Stimulated activated CD4-positive, alpha-beta T cell treated with anti-CD3 and anti-CD28 coated beads, Interleukin-15, amount 100 ng/mL, for 24 hours (primary cell): Measurements from ENCODE around the gene BCAN.

ENCODE experiments used
- DNase-seq: peaks from one replicate; pipeline ENCODE4 v3.0.0-alpha.2; 2020

The BCAN gene

GRCh38 chr1:156644640-156645039 is 2.7 kb downstream of the BCAN start:
- no peak for DNase-seq

- DNase-seq, result no peak
Measured at GRCh38 chr1:156645056-156645455, 3.1 kb downstream of the BCAN start.

GRCh38 chr1:156645666-156646065 is 3.7 kb downstream of the BCAN start:
- no peak for DNase-seq

GRCh38 chr1:156646738-156647211 is 4.9 kb downstream of the BCAN start:
- no peak for DNase-seq

GRCh38 chr1:156647351-156647750 is 5.4 kb downstream of the BCAN start:
- DNase-seq, result no peak

GRCh38 chr1:156648496-156648895 is 6.6 kb downstream of the BCAN start:
- no peak for DNase-seq

GRCh38 chr1:156648951-156649350 is 7.0 kb downstream of the BCAN start:
- DNase-seq, result no peak

GRCh38 chr1:156652131-156652991 is 10.4 kb downstream of the BCAN start:
- DNase-seq, result peak; percentile 41

- no peak for DNase-seq
Measured at GRCh38 chr1:156652992-156653355, 11.1 kb downstream of the BCAN start.

GRCh38 chr1:156654700-156655099 is 12.8 kb downstream of the BCAN start:
- DNase-seq, result no peak

GRCh38 chr1:156655151-156655903 is 13.4 kb downstream of the BCAN start:
- DNase-seq, result no peak

GRCh38 chr1:156655904-156656516 is 14.1 kb downstream of the BCAN start:
- no peak for DNase-seq

GRCh38 chr1:156656806-156657740 is 15.2 kb downstream of the BCAN start:
- DNase-seq, result peak; percentile 83

GRCh38 chr1:156657741-156658319 is 15.9 kb downstream of the BCAN start:
- DNase-seq, result no peak

GRCh38 chr1:156658496-156658895 is 16.6 kb downstream of the BCAN start:
- no peak for DNase-seq

GRCh38 chr1:156658945-156659574 is 17.1 kb downstream of the BCAN start:
- no peak for DNase-seq

- DNase-seq, result no peak
Measured at GRCh38 chr1:156659661-156659987, 17.7 kb downstream of the BCAN start.

- peak; percentile 97 for DNase-seq
Measured at GRCh38 chr1:156659988-156660751, 18.3 kb downstream of the BCAN start.

- no peak for DNase-seq
Measured at GRCh38 chr1:156660752-156661112, 18.8 kb downstream of the BCAN start.

GRCh38 chr1:156662005-156662799 is 20.3 kb downstream of the BCAN start:
- no peak for DNase-seq

GRCh38 chr1:156662800-156663055 is 20.8 kb downstream of the BCAN start:
- no peak for DNase-seq
